HG02571 (cell line): Measurements from ENCODE around the gene CYP2W1.
"Not testable (repeated sequence)": the region's sequence is repeated elsewhere in the genome, so short reads cannot be mapped to it uniquely, and the experiment has no call there.

Source experiments
- ATAC-seq: cut with Tn5 transposase; IDR thresholded peaks from one replicate; pipeline ENCODE4 v1.9.1; 2021; ENCODE audit warnings: mild to moderate bottlenecking, moderate library complexity; ENCODE audit not compliant: unreplicated experiment

CYP2W1 gene

DNA sequence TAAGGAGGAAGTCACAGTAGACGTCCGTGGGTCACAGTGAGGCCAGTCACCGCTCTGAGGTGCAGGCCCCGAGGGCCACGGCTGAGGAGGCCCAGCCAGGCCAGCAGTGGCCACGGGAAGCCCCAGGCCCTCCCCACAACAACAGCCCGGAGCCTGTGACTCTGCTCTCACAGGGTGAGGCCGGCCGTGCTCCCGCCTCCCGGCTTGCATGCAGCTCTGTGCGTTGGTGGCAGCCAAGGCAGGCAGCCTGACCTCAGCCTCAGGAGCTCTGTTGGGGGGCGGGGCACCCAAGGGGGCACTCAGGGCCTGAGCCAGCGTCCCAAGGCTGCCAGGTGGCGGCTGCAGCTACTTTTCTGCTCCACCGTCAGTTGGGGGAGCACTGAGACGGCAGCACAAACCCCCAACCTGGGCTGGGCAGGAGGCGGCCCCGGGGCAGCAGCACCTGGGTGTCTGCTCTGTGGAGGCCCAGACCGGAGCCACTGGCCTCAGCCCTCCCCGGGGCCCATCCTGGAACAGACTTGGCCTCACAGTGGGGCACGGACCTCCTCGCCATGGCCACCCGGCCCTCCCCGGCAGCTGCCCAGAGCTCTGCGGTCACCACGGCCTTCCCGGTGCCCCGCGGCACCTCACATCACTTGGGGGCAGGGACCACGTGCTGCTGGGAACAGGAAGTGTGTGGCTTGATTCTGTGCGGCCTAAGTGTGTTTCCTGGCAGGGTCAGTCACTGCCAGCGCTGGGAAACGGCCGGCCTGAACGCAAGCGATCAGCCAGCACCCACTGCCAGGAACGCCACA lies 13.3 kb downstream of the CYP2W1 start:
- no peak for ATAC-seq

DNA sequence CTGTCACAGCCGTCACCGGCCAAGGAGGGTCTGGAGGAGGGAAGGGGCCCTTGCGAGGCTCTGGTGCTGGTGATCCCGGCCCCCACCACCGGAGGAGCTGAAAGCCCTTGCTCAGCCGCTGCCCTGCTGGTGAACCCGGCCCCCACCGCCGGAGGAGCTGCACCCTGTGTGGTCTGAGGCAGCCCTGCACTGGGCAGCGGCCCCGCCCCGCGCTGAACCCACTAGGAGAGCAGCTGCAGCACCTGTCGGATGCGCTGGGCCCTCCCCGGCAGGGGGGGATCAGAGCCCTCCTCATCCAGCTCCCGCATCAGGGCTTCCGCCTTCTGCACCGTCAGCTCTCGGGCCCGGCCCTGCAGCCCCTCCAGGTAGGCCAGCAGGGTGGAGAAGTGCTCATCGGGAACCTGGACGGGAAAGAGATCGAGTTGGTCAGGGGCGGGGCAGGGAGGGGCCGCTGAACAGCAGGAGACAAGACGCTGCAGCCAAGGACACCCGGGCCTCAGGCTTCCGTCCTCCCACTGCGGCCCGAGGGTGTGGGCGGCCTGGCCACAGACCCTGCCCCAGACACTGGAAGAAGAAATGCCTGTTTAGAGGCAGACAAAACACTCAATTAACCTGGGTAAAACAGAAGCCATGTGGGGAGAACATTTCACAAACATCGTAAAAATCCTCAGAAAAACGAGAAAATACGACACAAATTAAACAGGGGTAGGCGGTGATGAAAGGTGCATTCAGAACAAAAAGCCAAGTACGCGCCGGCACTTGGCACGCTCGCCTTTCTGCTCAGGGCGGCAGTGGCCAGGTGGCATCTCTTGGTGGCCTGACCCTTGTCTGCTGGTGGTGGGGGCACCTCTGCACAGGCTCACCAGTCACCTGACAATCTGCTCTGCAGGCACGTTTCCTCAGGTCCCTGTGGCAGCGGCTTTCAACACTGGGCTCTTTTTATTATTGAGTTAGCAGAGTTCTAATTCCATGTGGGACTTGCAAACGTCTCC lies 14.7 kb downstream of the CYP2W1 start:
- ATAC-seq: no peak

DNA sequence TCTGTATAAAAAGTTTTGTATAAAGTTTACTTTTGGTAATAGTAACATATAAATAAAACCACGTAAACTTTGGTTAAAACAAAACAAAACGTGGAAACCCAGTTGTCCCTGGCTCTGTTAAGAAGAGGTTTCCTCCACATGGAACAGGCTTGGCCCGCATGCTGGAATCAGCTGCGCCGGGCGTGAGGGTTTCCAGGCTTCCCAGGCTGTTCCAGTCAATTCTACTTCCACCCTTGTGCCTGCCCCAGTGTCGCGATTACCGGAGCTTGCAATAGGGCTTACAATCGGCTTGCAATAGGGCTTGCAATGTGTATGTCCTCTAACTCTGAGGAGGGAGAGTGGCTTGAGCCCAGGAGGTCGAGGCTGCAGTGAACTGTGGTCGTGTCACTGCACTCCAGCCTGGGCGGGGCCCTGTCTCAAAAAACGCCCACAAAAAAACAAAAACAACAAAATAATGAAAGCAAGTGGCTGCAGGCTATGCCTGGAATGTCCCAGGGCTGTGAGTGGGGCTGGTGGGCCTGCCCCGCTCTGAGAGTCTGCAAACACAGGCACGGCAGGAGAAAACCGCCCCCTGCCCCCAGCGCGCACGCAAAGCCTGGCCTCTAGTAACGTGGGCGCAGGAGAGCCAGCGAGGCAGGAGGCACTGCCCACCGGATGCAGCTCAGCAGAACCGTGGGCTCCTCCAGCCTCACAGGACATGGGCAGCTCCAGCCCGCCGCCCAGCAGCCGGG lies 16.3 kb downstream of the CYP2W1 start:
- no peak for ATAC-seq

GRCh38 chr7:999941-1000935 lies 17.3 kb downstream of the CYP2W1 start:
- no peak for ATAC-seq

- not testable (repeated sequence) for ATAC-seq
Observed at GRCh38 chr7:1001069-1001770, 18.2 kb downstream of the CYP2W1 start.

- not testable (repeated sequence) for ATAC-seq
Observed at GRCh38 chr7:1002026-1002425, 19.0 kb downstream of the CYP2W1 start.

DNA sequence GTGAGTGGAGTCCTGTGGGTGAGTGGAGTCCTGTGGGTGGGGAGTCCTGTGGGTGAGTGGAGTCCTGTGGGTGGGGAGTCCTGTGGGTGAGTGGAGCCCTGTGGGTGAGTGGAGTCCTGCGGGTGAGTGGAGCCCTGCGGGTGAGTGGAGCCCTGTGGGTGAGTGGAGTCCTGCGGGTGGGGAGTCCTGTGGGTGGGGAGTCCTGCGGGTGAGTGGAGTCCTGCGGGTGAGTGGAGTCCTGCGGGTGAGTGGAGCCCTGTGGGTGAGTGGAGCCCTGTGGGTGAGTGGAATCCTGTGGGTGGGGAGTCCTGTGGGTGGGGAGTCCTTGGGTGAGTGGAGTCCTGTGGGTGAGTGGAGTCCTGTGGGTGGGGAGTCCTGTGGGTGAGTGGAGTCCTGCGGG lies 19.5 kb downstream of the CYP2W1 start:
- ATAC-seq: not testable (repeated sequence)

GRCh38 chr7:1004018-1004852 lies 21.3 kb downstream of the CYP2W1 start:
- ATAC-seq: no peak

DNA sequence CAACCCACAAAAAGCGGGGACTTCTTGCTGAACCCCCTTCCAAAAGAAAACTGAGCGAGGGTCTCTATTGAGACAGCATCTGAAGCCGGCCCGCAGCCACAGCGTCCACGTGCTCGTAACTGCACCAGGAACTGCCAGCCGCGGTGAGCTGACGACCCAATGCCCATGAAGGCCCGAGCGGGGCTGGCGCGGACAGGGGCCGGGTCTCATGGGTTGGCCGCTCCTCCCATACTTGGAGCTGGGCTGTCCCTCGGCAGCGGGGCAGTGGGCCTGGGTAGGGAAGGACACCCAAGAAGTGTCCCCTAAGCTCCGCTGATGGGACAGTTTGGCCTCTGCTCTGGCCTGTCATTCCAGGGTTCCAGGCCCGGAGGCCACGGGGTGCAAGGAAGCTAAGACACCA lies 22.3 kb downstream of the CYP2W1 start:
- ATAC-seq: no peak

DNA sequence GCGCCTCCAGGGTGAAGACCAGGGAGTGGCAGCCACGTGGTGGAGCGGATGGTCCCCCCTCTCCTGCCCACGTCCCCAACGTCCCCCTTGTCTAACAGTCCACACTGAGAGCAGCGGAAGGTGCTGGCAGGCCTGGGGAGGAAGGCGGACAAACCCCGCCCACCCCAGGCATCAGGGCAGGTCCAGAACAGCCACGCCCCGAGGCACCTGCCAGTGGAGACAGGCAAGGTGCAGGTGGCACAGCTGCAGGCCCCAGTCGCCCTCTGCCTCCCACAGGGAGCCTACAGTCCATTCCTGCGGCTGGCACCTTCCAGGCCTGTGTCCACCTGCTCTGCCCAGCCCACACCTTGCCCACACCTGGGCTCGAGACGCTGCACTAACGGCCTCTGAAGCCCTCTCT lies 24.9 kb downstream of the CYP2W1 start:
- ATAC-seq: no peak

DNA sequence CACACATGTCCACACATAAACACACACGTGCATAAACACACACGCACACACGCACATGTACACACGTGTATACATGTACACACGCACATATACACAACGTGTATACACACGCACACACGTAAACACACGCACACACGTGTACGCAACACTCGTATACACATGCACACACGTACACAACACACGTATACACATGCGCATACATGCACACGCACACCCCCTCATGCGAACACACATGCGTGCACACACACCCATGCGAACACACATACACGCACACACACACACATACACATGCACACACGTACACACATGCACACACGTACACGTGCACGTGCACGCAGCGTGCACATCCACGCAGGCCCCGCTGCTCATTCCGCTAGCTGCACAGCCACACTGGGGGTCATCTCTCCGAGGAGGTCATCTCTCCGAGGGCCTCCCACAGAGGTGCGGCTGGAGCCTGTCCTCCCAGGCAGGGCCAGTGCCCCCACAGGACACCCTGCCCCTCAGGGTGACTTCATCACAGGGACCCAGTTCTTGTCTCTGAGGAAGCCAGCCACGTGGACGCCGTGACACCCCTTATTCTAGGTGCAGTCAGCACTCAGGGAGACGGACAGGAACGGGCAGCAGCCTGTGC lies 25.9 kb downstream of the CYP2W1 start:
- ATAC-seq: no peak

DNA sequence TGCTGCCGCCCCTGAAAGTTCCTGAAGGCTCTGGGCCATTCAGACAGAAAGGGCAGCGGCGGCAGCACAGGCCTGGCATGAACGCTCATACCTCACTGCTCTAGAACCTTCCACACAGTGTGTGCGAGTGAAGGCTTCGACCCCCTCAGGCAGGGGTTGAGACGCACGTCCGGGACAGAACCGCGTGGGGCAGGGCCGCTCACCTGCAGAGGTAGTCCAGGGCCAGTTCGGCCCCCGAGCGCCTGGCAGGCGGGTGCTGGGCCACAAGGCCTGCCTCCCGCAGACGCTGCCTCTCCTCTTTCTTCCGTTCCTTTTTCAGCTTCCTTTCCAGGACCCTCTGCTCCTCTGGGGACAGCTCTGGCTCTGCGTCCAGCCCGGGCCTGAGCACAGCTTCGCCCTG lies 26.8 kb downstream of the CYP2W1 start:
- no peak for ATAC-seq

DNA sequence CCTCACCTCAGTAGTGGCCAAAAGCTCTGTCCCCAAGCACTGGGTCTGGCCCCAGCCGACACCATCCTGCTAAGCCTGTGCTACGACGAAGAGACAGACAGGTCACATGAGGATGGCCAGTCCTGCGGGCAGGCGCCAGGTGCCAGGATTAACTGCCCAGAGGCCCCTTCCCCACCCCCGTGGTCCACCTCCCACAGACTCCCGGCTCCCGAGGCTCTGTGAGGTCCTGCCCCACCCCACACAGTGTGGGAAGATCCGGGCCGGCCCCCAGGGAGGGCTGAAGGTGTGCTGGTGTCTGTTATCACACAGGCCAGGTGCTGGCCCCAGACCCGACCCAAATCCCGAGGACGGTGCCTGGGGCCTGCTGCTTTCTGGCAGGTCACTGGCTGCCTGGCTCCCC lies 27.2 kb downstream of the CYP2W1 start:
- ATAC-seq: no peak

- ATAC-seq: no peak
Observed at GRCh38 chr7:1011297-1012003, 28.5 kb downstream of the CYP2W1 start.

DNA sequence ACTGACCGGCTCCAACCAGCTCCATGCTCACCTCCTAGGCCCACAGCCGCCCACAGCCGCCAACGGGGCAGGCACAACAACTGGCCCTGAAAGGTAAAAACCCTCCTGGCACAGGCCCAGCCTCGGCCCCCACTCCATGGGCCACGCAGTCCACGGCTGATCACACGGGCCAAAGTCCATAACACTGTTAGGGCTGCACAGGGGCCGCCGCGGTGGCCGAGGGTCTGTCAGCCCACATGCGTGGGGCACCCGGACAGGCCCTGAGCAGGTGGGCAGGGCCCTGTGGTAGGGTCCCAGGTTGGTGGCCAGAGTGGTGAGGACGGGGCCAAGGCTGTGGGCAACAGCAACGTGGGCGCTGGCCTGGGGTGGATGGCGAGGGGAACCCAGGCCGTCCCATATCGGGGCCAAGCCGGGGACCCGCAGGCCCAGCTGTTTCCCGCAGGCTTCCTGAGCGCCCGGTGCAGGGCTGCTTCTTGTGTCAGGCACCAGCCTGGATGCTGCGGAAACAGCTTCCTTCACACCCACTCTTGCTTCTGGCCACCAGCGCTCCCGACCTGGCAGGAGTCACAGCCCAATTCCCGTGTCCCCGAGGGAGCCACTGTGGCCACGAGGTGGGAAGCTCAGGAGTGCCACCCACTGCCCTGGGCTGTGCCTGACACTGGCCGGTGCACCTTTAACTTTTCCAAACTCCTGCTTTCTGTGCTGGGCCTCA lies 29.2 kb downstream of the CYP2W1 start:
- ATAC-seq: no peak

DNA sequence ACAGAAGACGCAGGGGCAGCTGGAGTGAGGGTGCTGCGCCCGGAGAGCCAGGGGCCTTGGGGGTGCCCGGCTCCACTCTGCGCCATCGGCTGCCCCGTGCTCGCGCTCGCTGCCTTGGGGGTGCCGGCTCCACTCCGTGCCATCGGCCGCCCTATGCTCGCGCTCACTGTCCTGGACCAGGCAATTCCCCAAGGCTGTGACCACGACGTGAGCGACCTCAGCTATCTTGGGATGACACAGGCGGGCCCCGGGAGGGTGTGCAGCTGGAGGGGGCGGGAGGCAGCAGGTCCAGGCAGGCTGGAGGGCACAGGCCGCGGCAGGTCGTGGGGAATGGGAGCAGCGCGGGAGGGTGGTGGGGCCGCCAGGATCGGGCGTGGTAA lies 29.7 kb downstream of the CYP2W1 start:
- ATAC-seq: no peak

DNA sequence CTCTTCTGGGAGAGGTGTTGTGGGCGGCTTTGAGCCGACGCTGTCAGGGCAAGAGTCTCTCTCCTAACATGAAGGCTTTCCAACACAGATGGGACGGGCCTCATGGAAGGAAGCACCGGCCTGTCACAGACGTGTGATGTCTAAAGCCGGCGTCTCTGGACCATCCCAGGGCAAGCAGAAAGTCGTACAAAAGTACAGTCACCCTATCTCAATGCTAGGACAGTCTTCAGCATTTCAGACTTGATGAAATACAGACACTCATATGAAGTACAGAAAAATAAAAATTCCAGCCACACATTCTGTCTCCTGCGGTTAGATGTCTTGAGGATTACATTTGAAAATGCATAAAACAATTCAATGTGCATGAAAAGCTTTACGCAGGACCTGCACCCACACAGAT lies 30.6 kb downstream of the CYP2W1 start:
- no peak for ATAC-seq
